Right renal cortex interstitium (tissue), 3 donors: ENCODE measurements around the gene TNPO3. TPM values are rescaled to one million over a fixed set of nuclear protein-coding genes. Genes with fewer than 3 reads are reported as not detected.

Experiments
- DNase-seq, 3 donors: peaks; one replicate each; pipeline ENCODE4 v3.0.0-alpha.2; 2013; ENCODE audit warnings: low read depth in 3 of 3, low spot score in 2 of 3
- polyA plus RNA-seq, 3 donors: library from polyadenylated mRNA; unstranded; fragments of 120-200 nt; gene quantifications; one replicate each; pipeline ENCODE4 v1.2.1, GENCODE V29; 2013; ENCODE audit not compliant: insufficient read length in 3 of 3

The TNPO3 gene
- polyA plus RNA-seq, 3 donors = 46.4 to 47.7 (median 47.5) TPM

GRCh38 chr7:128940494-128941322, 114.2 kb downstream of the TNPO3 start:
- DNase-seq = no peak

GRCh38 chr7:128939861-128940410, 115.0 kb downstream of the TNPO3 start:
- no peak for DNase-seq

GRCh38 chr7:128939075-128939860, 115.6 kb downstream of the TNPO3 start:
- DNase-seq = no peak

GRCh38 chr7:128938544-128939074, 116.3 kb downstream of the TNPO3 start:
- DNase-seq = no peak

GRCh38 chr7:128937647-128938543, 117.0 kb downstream of the TNPO3 start, which contains the start of gene IRF5:
Gene IRF5, plus strand, starts transcription at chr7:128937927. Its CDS starts 4,155 bp downstream, at chr7:128942082.
- DNase-seq = no peak

- DNase-seq = no peak
Observed at GRCh38 chr7:128937271-128937646, 117.7 kb downstream of the TNPO3 start.

GRCh38 chr7:128936798-128937197, 118.1 kb downstream of the TNPO3 start:
- no peak for DNase-seq

- DNase-seq = no peak
Observed at GRCh38 chr7:128935342-128935730, 119.6 kb downstream of the TNPO3 start.

- DNase-seq = no peak
Observed at GRCh38 chr7:128934361-128935341, 120.3 kb downstream of the TNPO3 start.

- DNase-seq = no peak
Observed at GRCh38 chr7:128933180-128933891, 121.6 kb downstream of the TNPO3 start.

GRCh38 chr7:128932862-128933179, 122.1 kb downstream of the TNPO3 start:
- DNase-seq = no peak

GRCh38 chr7:128931965-128932861, 122.7 kb downstream of the TNPO3 start:
- DNase-seq = no peak

- no peak for DNase-seq
Observed at GRCh38 chr7:128931190-128931798, 123.6 kb downstream of the TNPO3 start.

- DNase-seq = no peak
Observed at GRCh38 chr7:128928882-128929788, 125.8 kb downstream of the TNPO3 start.

- no peak for DNase-seq
Observed at GRCh38 chr7:128928159-128928813, 126.6 kb downstream of the TNPO3 start.
